Thymus (tissue), 11 donors: ENCODE results near the gene CPAMD8. TPM values are rescaled to one million over a fixed set of nuclear protein-coding genes. Genes with fewer than 3 reads are reported as not detected.

ENCODE experiments used
- DNase-seq, 9 donors: peaks; one replicate each; pipeline ENCODE4 v3.0.0-alpha.2; 2013; ENCODE audit warnings: low spot score in 9 of 9, low read depth in 6 of 9, missing footprints in 1 of 9
- H3K27ac ChIP-seq, 2 donors: one replicate each; pipeline ENCODE4 v1.5.1; 2013; ENCODE audit warnings: control low read depth in 1 of 2, low read depth in 1 of 2, low read length in 1 of 2, mild to moderate bottlenecking in 1 of 2, moderate library complexity in 1 of 2
- H3K27me3 ChIP-seq, 2 donors: one replicate each; pipeline ENCODE4 v1.5.1; 2013; ENCODE audit warnings: low read length in 1 of 2; ENCODE audit not compliant: control insufficient read depth in 2 of 2, insufficient read depth in 1 of 2
- H3K36me3 ChIP-seq, 2 donors: one replicate each; pipeline ENCODE4 v1.5.1; 2013; ENCODE audit warnings: low read length in 1 of 2, mild to moderate bottlenecking in 1 of 2, moderate library complexity in 1 of 2; ENCODE audit not compliant: control insufficient read depth in 2 of 2, insufficient read depth in 2 of 2
- H3K4me1 ChIP-seq, 2 donors: one replicate each; pipeline ENCODE4 v1.5.1; 2013; ENCODE audit warnings: low read length in 2 of 2; ENCODE audit not compliant: control insufficient read depth in 2 of 2, insufficient read depth in 2 of 2
- H3K4me3 ChIP-seq, 2 donors: one replicate each; pipeline ENCODE4 v1.5.1; 2013; ENCODE audit warnings: low read length in 2 of 2, control low read depth in 1 of 2, mild to moderate bottlenecking in 1 of 2
- H3K9me3 ChIP-seq, 2 donors: one replicate each; pipeline ENCODE4 v1.5.1; 2013; ENCODE audit warnings: low read length in 1 of 2, mild to moderate bottlenecking in 1 of 2; ENCODE audit not compliant: control insufficient read depth in 2 of 2, insufficient read depth in 1 of 2
- WGBS: extraction: QIAGEN DNeasy Blood & Tissue Kit; methylation state at CpG from one replicate; pipeline ENCODE4 v1.1.7; 2013; 5-methylcytosine and 5-hydroxymethylcytosine counted together
- polyA plus RNA-seq: library from polyadenylated mRNA; stranded (reverse); fragments of 200-250 nt; gene quantifications from one replicate; pipeline ENCODE4 v1.2.3, GENCODE V29; 2013
- total RNA-seq: library from RNA; stranded (reverse); fragments of 120-200 nt; gene quantifications from one replicate; pipeline ENCODE4 v1.2.4, GENCODE V29; 2013
- donor health status: healthy.

The CPAMD8 gene
- total and polyA plus RNA-seq, 2 donors, result 12.3 to 17.3 TPM

DNA sequence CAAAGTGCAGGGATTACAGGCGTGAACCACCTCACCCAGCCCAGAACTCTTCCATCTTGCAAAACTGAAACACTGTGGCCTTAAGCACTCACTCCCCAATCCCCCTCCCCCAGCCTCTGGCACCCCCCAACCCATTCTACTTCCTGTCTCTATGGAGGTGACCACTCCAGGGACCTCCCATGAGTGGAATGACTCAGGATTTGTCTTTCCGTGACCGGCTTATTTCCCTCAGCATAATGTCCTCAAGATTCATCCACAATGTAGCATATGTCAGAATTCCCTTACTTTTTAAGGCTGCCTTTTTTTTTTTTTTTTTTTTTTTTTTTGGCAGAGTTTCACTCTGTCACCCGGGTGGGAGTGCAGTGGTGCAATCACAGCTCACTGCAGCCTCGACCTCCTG lies 141.4 kb downstream of the CPAMD8 start:
- WGBS, result 88% methylated on average over 5 of the region's 5 CpGs
- H3K4me3 ChIP-seq, result no peak overlapping the region
- H3K36me3 ChIP-seq, result no peaks in the 10 kb centered on the region
- peaks cover 2 to 13% of the 10 kb centered on the region in 2 donors for H3K4me1 ChIP-seq
- peaks cover 3 to 36% of the 10 kb centered on the region in 2 donors for H3K9me3 ChIP-seq
- no peak for DNase-seq
- no peak overlapping the region for H3K27ac ChIP-seq
- peaks cover 0 to 11% of the 10 kb centered on the region in 2 donors for H3K27me3 ChIP-seq

DNA sequence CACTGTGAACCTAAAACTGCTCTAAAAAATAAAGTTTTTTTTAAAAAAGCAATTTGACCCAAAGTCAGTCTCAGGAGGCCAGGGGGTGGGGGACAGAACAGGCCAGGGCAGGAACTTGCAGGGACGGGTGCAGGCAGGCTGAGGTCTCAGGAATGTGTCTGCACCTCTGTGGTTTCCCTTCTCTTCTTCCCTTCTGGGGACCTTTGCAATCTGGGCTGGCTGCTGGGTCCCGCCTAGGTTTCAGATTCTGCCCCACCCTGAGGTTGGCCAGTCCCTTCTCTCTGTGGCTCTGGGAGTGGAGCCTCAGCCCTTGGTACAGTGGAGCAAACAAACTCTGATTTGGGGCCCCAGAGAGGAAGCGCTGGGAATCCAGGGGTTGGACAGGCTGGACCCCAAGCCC lies 143.1 kb downstream of the CPAMD8 start:
- DNase-seq, result no peak
- peaks cover 3 to 36% of the 10 kb centered on the region in 2 donors for H3K9me3 ChIP-seq
- 46% methylated on average over 3 of the region's 3 CpGs for WGBS
- peaks cover 0 to 4% of the 10 kb centered on the region in 2 donors for H3K4me1 ChIP-seq
- H3K27ac ChIP-seq, result peak overlapping the region in 1 of 2 donors; percentile 1
- H3K27me3 ChIP-seq, result peaks cover 0 to 2% of the 10 kb centered on the region in 2 donors
- H3K36me3 ChIP-seq, result peaks cover 12 to 16% of the 10 kb centered on the region in 2 donors
- no peak overlapping the region for H3K4me3 ChIP-seq

DNA sequence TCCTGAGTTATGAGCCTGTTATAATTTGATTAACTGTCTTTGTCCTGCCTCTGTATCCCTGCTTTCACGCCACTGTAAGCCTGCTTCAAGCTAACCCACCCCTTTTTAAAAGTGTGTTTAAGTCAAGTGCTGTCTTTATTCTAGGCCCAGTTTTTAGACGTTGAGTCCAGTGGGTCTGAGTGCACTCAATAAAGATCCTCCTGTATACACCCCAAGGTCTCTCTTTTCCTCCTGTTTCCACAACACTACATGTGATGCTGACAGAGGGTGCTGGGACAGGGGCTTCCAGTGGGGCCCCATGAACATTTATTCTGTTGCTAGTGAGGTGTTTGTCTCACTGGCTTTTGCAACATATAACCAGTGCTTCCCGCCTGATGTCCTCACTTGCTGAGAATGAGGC lies 144.5 kb downstream of the CPAMD8 start:
- no peak overlapping the region for H3K4me3 ChIP-seq
- 98% methylated on average over 3 of the region's 3 CpGs for WGBS
- H3K27me3 ChIP-seq, result no peaks in the 10 kb centered on the region
- no peak for DNase-seq
- H3K4me1 ChIP-seq, result peaks cover 0 to 3% of the 10 kb centered on the region in 2 donors
- peaks cover 18 to 30% of the 10 kb centered on the region in 2 donors for H3K36me3 ChIP-seq
- H3K27ac ChIP-seq, result no peak overlapping the region
- peaks cover 3 to 36% of the 10 kb centered on the region in 2 donors for H3K9me3 ChIP-seq

DNA sequence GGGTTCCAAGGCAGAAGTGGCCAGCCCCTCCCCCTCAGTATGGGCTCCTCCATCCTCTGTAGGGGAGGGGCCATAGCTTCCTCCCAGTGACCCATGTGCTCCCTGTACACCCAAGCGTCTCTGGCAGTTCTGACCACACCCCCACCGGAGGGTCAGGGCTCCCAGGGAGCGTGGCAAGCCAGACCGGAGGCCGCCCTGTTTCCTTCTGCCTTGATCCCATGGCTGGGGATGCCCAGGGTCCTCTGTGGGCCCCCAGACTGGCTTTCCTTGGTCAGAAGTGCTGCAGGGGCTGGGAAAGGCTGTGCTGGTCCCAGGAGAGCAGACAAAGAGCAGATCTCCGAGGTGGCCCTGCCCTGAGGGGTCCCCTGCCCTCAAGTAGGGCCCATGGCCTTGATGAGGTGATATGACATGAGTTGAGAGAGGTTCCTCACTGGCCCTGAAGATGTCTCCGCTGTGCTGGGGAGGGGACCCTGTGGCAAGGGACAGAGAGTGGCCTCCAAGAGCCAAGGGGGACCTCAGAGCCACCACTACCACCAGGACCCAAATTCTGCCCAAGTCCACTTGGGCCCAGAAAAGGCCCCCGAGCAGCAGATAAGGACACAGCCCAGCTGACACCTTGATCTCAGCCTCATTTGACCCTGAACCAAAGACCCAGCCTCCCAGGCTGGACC lies 145.6 kb downstream of the CPAMD8 start:
- H3K9me3 ChIP-seq, result peaks cover 3 to 36% of the 10 kb centered on the region in 2 donors
- H3K4me3 ChIP-seq, result no peak overlapping the region
- no peak overlapping the region for H3K27ac ChIP-seq
- H3K27me3 ChIP-seq, result no peaks in the 10 kb centered on the region
- 96% methylated on average over 8 of the region's 8 CpGs for WGBS
- peaks cover 24 to 40% of the 10 kb centered on the region in 2 donors for H3K36me3 ChIP-seq
- DNase-seq, result no peak
- H3K4me1 ChIP-seq, result peaks cover 0 to 3% of the 10 kb centered on the region in 2 donors

DNA sequence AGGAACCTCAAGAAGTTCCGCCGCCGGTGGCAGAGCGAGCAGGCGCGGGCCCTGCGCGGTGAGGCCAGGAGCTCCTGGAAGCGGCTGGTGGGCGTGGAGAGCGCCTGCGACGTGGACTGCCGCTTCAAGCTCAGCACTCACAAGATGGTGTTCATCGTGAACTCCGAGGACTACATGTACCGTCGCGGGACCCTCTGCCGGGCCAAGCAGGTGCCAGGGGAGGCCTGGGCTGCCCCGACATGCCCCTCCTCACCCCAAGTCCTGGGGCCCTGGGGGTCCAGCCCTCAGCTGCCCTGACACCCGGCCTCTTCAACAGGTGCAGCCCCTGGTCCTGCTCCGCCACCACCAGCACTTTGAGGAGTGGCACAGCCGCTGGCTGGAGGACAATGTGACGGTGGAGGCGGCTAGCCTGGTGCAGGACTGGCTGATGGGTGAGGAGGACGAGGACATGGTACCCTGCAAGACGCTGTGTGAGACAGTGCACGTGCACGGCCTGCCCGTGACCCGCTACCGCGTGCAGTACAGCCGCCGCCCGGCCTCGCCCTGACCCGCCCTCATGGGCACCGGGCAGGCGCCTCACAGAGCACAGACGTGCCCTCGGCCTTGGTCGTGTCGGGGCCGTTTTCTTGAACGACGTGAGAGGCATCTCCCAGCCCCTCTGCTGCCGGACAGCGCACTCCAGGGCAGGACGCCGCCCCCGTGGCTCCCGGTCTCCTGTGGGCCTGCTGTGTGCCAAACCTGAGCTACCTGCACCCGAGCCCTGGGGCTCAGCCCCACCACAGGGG lies 148.2 kb downstream of the CPAMD8 start:
- Histone ChIP-seq H3K4me1 (no peaks in the 10 kb centered on the region), H3K9me3 (peaks cover 3 to 30% of the 10 kb centered on the region in 2 donors), H3K27me3 (no peaks in the 10 kb centered on the region), H3K27ac (no peak overlapping the region), H3K4me3 (no peak overlapping the region), H3K36me3 (peaks cover 26 to 42% of the 10 kb centered on the region in 2 donors)
- DNase-seq, result no peak
- 98% methylated on average over 55 of the region's 55 CpGs for WGBS

DNA sequence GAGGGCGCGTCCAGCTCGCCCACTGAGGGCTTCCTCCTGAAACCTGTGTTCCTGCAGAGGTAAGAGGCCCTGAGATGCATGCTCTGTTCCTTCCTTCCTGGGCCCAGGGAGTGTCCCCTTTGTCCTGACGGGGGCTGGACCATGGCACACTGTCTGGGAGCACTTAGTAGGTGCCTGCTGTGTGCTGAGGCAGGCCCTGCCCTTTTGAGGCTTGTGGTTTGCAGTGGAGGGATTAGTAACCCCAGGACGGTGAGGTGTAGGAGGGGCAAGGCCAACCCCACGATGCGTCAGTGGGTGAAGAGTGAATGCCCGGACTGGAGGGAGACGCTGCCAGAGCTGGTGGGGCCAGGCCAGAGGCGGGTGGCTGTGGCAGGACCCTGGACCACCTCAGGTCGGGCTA lies 149.0 kb downstream of the CPAMD8 start:
- H3K27ac ChIP-seq, result no peak overlapping the region
- DNase-seq, result no peak
- 95% methylated on average over 11 of the region's 11 CpGs for WGBS
- no peak overlapping the region for H3K4me3 ChIP-seq
- H3K9me3 ChIP-seq, result peaks cover 3 to 23% of the 10 kb centered on the region in 2 donors
- no peaks in the 10 kb centered on the region for H3K4me1 ChIP-seq
- H3K36me3 ChIP-seq, result peaks cover 34 to 48% of the 10 kb centered on the region in 2 donors
- H3K27me3 ChIP-seq, result no peaks in the 10 kb centered on the region

DNA sequence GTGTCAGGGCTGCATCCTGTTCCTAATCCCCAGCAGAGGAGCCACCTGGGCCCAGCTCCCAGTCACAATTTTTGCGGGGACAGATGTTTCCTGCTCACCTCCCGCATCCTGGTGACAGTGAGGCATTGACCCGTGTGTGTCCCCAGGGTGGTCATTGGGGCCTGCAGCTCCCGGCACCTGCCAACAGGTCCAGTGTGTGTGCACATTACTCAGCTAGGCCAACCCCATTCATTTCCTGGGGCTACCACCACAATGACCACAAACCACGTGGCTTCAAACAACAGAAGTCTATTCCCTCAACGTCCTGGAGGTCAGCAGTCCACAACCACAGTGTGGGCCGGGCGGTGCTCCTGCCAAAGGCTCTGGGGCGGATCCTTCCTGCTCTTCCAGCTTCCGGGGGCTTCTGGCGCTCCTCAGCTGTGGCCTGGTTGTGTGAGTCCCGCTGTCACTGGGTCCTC lies 149.7 kb downstream of the CPAMD8 start:
- Histone ChIP-seq H3K36me3 (peaks cover 36 to 48% of the 10 kb centered on the region in 2 donors), H3K4me1 (no peaks in the 10 kb centered on the region), H3K27ac (no peak overlapping the region), H3K27me3 (no peaks in the 10 kb centered on the region), H3K9me3 (peaks cover 3 to 17% of the 10 kb centered on the region in 2 donors), H3K4me3 (no peak overlapping the region)
- DNase-seq, result no peak
- WGBS, result 63% methylated on average over 12 of the region's 12 CpGs

DNA sequence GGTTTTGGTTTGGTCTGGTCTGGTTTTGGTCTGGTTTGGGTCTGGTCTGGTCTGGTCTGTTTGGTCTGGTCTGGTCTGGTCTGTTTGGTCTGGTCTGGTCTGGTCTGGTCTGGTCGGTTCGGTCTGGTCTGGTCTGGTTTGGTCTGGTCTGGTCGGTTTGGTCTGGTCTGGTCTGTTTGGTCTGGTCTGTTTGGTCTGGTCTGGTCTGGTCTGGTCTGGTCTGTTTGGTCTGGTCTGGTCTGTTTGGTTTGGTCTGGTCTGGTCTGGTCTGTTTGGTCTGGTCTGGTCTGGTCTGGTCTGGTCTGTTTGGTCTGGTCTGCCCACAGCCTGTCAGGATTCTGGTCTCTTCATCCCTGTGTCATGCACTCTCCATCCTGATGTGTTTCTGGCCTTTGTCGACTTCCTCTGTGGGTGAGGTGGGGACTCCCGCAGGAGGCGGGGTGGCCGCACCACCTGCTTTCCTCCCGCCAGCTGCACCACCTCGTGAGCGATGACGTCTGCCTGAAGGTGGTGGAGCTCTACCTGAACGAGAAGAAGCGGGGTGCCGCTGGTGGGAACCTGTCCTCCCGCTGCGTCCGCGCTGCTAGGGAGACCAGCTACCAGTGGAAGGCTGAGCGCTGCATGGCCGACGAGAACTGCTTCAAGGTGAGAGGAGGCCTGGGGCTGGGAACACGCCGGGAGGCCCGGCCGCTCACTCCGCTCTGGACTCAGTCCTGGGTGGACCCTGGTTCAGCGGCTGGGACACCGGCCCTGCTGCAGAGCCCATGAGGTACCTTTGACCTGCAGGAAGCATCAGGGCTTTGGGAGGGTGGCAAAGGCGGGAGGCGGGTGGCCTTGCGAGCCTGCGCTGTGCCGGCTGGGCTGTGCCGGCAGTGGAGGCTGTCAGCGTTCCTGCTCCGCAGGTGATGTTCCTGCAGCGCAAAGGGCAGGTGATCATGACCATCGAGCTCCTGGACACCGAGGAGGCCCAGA lies 150.7 kb downstream of the CPAMD8 start:
- 94% methylated on average over 39 of the region's 39 CpGs for WGBS
- no peak overlapping the region for H3K27ac ChIP-seq

More for the DNA sequence above, 150.7 kb downstream of the CPAMD8 start:
- Histone ChIP-seq H3K36me3 (peaks cover 45 to 57% of the 10 kb centered on the region in 2 donors), H3K27me3 (no peaks in the 10 kb centered on the region), H3K4me1 (no peaks in the 10 kb centered on the region), H3K9me3 (peaks cover 0 to 6% of the 10 kb centered on the region in 2 donors), H3K4me3 (no peak overlapping the region)
- no peak for DNase-seq
